Measurements from ENCODE around the gene AXL.

AXL gene

GRCh38 chr19:41265395-41266153, 46.6 kb downstream of the AXL start:
- DNase-seq (ENCODE audit: low read depth) = no peak
- no peak for TF ChIP-seq CTCF (IDR thresholded peaks at IDR 0.05; ENCODE audit: low read depth, low read length, missing control alignments)
- peak overlapping the region; percentile 95 for H3K4me3 ChIP-seq (ENCODE audit: low read depth, low read length)

GRCh38 chr19:41269055-41269454, 50.0 kb downstream of the AXL start:
- no peak for TF ChIP-seq CTCF (IDR thresholded peaks at IDR 0.05; ENCODE audit: low read depth, low read length, missing control alignments)
- DNase-seq (ENCODE audit: low read depth) = no peak
- no peak overlapping the region for H3K4me3 ChIP-seq (ENCODE audit: low read depth, low read length)

GRCh38 chr19:41269571-41269970, 50.5 kb downstream of the AXL start:
- no peak for DNase-seq (ENCODE audit: low read depth)
- H3K4me3 ChIP-seq (ENCODE audit: low read depth, low read length) = no peak overlapping the region
- TF ChIP-seq CTCF (IDR thresholded peaks at IDR 0.05; ENCODE audit: low read depth, low read length, missing control alignments) = no peak

GRCh38 chr19:41273076-41273475, 54.1 kb downstream of the AXL start:
- no peak overlapping the region for H3K4me3 ChIP-seq (ENCODE audit: low read depth, low read length)
- DNase-seq (ENCODE audit: low read depth) = no peak
- no peak for TF ChIP-seq CTCF (IDR thresholded peaks at IDR 0.05; ENCODE audit: low read depth, low read length, missing control alignments)

- TF ChIP-seq CTCF (IDR thresholded peaks at IDR 0.05; ENCODE audit: low read depth, low read length, missing control alignments) = no peak
- DNase-seq (ENCODE audit: low read depth) = no peak
- H3K4me3 ChIP-seq (ENCODE audit: low read depth, low read length) = no peak overlapping the region
Observed at GRCh38 chr19:41274802-41275201, 55.8 kb downstream of the AXL start.

- no peak for TF ChIP-seq CTCF (IDR thresholded peaks at IDR 0.05; ENCODE audit: low read depth, low read length, missing control alignments)
- no peak for DNase-seq (ENCODE audit: low read depth)
- no peak overlapping the region for H3K4me3 ChIP-seq (ENCODE audit: low read depth, low read length)
Observed at GRCh38 chr19:41276231-41276630, 57.2 kb downstream of the AXL start.

- no peak for TF ChIP-seq CTCF (IDR thresholded peaks at IDR 0.05; ENCODE audit: low read depth, low read length, missing control alignments)
- H3K4me3 ChIP-seq (ENCODE audit: low read depth, low read length) = no peak overlapping the region
- DNase-seq (ENCODE audit: low read depth) = no peak
Observed at GRCh38 chr19:41278478-41278877, 59.5 kb downstream of the AXL start.

Data from GM12864 (cell line).